Measurements from ENCODE around the gene SACM1L.

The SACM1L gene

DNA sequence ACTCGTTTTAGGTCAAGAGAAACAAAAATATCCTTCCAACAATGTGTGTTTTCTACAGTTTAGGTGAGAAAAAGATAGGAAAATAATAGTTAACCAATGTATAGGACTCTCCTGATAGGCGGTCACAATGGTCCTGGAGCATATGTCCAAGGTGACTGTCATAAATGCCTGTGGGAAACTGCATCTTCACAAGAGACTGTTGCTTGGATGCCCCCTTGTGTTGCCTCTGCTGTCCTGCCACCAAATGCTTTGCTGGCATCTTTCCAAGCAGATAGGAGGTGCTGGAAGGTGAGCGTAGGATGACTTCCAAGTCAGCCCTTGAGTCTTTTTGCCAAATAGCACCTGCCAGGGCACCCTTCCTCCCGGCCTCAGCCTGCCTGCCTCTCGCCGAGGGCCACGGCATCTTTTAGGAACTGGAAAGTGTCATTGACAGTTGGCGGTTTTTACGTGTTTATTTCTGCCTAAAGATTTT, 24.1 kb upstream of the SACM1L start:
- TF ChIP-seq, protein P1, sequence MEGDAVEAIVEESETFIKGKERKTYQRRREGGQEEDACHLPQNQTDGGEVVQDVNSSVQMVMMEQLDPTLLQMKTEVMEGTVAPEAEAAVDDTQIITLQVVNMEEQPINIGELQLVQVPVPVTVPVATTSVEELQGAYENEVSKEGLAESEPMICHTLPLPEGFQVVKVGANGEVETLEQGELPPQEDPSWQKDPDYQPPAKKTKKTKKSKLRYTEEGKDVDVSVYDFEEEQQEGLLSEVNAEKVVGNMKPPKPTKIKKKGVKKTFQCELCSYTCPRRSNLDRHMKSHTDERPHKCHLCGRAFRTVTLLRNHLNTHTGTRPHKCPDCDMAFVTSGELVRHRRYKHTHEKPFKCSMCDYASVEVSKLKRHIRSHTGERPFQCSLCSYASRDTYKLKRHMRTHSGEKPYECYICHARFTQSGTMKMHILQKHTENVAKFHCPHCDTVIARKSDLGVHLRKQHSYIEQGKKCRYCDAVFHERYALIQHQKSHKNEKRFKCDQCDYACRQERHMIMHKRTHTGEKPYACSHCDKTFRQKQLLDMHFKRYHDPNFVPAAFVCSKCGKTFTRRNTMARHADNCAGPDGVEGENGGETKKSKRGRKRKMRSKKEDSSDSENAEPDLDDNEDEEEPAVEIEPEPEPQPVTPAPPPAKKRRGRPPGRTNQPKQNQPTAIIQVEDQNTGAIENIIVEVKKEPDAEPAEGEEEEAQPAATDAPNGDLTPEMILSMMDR (IDR thresholded peaks at IDR 0.05; ENCODE audit: control insufficient read depth, insufficient read depth, low read depth, low read length, missing control alignments) = peak; percentile 31
- H3K4me3 ChIP-seq (ENCODE audit: control insufficient read depth, low read depth, low read length) = no peak overlapping the region
- no peak for DNase-seq (ENCODE audit: low read depth)

DNA sequence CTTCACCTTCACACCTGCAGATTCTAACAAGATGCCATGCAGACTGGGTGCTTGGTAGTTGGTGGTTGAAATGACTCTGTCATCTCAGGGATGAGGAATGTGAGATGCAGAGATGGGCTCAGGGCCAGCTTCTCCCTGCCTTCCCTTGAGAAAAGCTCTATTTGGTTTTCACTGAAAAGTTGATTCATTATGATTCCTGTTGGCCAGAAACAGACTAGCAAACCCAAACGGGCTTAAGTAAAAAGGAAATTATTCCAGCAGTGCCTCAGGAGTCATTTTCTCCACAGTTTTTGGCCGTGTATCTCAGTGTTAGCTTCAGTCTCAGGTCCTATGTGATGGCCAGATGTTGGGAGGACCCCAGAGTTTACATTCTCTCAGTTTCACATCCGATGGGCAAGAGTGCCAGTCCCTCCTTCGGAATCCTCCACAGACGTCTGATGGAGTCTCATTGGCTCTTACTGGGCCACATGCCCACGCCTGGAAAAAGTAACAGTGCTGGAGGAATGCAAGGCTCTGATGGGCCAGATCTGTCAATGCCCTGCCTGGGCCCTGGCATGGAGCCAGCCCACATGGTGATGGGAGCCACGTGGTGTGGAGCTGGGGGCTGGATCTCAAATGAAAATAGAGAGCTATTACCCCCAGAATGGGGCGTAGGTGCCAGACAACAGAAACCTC, 22.3 kb upstream of the SACM1L start:
- TF ChIP-seq, protein P1 (IDR thresholded peaks at IDR 0.05; ENCODE audit: control insufficient read depth, insufficient read depth, low read depth, low read length, missing control alignments) = no peak
- DNase-seq (ENCODE audit: low read depth) = no peak
- no peak overlapping the region for H3K4me3 ChIP-seq (ENCODE audit: control insufficient read depth, low read depth, low read length)

DNA sequence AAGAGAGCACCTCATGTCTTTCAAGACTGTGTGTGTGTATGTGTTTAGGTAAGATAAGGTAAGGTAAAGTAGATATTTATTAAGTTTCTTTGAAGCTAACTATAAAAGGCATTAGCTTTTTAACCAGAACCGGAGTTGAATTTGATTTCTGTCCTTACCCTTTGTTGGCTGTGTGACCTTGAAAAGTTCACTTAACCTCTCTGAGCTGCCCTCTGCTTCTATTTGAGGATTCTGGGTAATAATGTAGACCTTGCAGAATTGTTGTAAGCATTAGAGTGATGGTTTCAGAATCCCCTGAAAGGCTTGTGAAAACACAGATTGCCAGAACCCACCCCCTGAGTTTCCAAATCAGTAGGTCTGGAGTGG, 21.6 kb upstream of the SACM1L start:
- DNase-seq (ENCODE audit: low read depth) = no peak

DNA sequence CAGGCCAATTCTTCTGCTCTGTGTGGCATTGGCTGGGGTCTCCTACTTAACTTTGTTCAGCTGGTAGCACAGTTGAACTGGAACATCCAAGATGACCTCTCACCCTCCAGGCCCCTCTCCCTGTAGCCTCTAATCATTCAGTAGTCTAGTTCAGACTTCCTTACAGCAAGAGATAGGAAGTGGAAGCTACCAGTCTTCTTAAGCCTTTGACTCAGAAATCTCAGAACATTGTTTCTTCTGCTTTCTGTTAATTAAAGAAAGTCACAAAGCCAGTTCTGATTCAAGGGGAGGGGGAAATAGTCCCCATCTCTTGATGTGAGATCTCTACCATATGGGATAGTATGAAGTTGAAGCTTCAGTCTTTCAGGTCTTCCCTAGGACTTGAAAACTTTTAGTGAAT, 18.8 kb upstream of the SACM1L start:
- TF ChIP-seq, protein P1 (IDR thresholded peaks at IDR 0.05; ENCODE audit: control insufficient read depth, insufficient read depth, low read depth, low read length, missing control alignments) = no peak
- DNase-seq (ENCODE audit: low read depth) = no peak

More for the DNA sequence above, 21.6 kb upstream of the SACM1L start:
- H3K4me3 ChIP-seq (ENCODE audit: control insufficient read depth, low read depth, low read length) = no peak overlapping the region
- TF ChIP-seq, protein P1 (IDR thresholded peaks at IDR 0.05; ENCODE audit: control insufficient read depth, insufficient read depth, low read depth, low read length, missing control alignments) = no peak

DNA sequence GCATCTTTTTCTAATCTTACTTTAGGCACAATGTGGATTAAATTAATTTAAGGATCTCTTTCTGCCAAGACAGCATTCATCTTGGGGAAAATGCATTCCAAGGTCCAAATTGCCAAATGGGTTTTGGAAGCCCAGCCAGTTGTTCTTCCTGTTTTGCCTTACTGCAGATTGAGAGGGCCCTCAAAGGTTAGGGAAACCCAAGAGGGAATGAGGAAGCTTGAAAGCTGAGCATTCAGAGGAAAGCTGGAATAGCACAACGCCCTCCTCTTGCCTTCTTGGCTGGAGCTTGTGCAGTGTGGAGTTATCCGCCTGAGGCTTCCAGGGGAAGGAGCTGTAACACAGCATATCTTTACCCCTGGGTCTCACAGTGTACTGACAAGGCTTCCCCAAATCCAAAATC, 18.2 kb upstream of the SACM1L start:
- TF ChIP-seq, protein P1 (IDR thresholded peaks at IDR 0.05; ENCODE audit: control insufficient read depth, insufficient read depth, low read depth, low read length, missing control alignments) = no peak
- H3K4me3 ChIP-seq (ENCODE audit: control insufficient read depth, low read depth, low read length) = no peak overlapping the region
- peak; percentile 71 for DNase-seq (ENCODE audit: low read depth)

More for the DNA sequence above, 18.8 kb upstream of the SACM1L start:
- no peak overlapping the region for H3K4me3 ChIP-seq (ENCODE audit: control insufficient read depth, low read depth, low read length)

DNA sequence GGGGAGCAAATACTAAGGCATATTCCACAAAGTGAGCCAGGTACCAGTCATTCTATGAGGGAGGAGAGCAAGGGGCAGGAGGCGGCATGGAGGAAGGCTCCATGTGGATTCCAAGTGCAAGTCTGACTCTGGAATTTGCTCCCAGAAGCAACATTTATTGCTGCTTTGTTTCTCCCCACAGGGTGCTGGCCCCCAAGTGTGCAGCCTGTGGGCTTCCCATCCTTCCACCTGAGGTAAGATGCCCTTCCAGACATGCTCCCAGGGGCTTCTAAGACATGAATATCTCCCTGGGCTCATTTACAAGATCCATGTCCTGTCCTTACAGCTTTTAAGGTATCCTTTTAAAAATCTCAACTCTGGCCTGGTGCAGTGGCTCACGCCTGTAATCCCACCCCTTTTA, 15.9 kb upstream of the SACM1L start:
- DNase-seq (ENCODE audit: low read depth) = no peak
- TF ChIP-seq, protein P1 (IDR thresholded peaks at IDR 0.05; ENCODE audit: control insufficient read depth, insufficient read depth, low read depth, low read length, missing control alignments) = no peak
- H3K4me3 ChIP-seq (ENCODE audit: control insufficient read depth, low read depth, low read length) = no peak overlapping the region

All from AG09309 (cell line).